ENCODE data around the gene GTF3C1.

DNA sequence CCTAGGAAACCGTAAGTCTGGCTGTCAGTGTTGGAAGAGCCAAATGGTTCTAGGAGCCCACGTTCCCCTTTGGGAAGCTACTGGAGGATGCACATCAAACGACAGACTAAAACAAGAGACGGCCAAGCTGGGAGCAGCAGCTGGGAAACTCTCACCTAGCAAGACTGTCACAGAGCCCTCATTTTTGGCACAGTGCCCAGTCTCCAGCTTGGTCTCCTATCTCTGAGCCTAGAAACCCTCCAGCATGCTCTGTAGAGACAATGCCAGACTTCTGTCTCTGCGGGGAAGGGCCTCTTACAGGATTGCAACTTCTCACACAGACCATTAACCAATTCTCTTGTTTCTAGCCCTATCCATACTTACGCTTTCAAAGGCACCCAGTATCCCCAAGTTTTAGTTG, 23.5 kb downstream of the GTF3C1 start:
- TF ChIP-seq, protein P1, sequence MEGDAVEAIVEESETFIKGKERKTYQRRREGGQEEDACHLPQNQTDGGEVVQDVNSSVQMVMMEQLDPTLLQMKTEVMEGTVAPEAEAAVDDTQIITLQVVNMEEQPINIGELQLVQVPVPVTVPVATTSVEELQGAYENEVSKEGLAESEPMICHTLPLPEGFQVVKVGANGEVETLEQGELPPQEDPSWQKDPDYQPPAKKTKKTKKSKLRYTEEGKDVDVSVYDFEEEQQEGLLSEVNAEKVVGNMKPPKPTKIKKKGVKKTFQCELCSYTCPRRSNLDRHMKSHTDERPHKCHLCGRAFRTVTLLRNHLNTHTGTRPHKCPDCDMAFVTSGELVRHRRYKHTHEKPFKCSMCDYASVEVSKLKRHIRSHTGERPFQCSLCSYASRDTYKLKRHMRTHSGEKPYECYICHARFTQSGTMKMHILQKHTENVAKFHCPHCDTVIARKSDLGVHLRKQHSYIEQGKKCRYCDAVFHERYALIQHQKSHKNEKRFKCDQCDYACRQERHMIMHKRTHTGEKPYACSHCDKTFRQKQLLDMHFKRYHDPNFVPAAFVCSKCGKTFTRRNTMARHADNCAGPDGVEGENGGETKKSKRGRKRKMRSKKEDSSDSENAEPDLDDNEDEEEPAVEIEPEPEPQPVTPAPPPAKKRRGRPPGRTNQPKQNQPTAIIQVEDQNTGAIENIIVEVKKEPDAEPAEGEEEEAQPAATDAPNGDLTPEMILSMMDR (IDR thresholded peaks at IDR 0.05; ENCODE audit: low read length), result no peak
- TF ChIP-seq EZH2 (optimal IDR thresholded peaks at IDR 0.05; ENCODE audit: low read depth, low read length), result no peak

Measured in MM.1S (cell line).